ENCODE measurements around the gene STK33. TPM values are rescaled to one million over a fixed set of nuclear protein-coding genes. Genes with fewer than 3 reads are reported as not detected.

STK33 gene
- 0.37 and 0.57 TPM in 2 replicates for total RNA-seq

GRCh38 chr11:8593935-8594909 lies at the start of gene STK33:
Gene STK33 (minus strand): TSS chr11:8594228. CDS start chr11:8474905, 119,323 bp downstream.

Other genes starting within 250 kb of the STK33 start
- gene TRIM66, start 88.4 kb upstream of the STK33 start, total RNA-seq, result 6.0 and 7.6 TPM in 2 replicates
- gene RPL27A, start 88.6 kb upstream of the STK33 start, total RNA-seq, result 1,279 and 1,355 TPM in 2 replicates